NCI-H446 (cell line): ENCODE measurements around the gene TMEM191B.
"Not testable (repeated sequence)": the region's sequence is repeated elsewhere in the genome, so short reads cannot be mapped to it uniquely, and the experiment has no call there.

Experiments
- DNase-seq, 2 experiments: peaks; one replicate each; lab custom pipeline; 2025; lab: John Stamatoyannopoulos, UW

Gene TMEM191B

DNA sequence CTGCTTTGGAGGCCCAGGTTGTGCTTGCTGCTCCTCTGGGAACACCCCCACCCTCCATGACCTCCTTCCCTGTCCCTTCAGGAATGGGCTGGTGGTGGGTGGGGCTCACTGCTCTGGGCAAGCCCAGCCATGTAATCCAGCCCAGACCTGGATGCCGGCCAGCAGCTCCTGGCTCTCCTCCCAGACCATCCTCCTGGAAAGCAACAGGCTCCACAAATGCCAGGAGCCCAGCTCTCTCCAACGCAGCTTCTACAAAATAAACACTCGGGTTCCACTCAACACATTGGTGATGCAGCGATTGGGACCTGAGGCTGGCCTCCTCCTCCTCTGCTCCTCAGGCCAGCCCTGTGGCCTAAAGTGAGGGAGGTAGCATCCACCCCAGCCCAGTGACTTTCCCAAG is 30.9 kb downstream of the TMEM191B start:
- DNase-seq, result not testable (repeated sequence)

DNA sequence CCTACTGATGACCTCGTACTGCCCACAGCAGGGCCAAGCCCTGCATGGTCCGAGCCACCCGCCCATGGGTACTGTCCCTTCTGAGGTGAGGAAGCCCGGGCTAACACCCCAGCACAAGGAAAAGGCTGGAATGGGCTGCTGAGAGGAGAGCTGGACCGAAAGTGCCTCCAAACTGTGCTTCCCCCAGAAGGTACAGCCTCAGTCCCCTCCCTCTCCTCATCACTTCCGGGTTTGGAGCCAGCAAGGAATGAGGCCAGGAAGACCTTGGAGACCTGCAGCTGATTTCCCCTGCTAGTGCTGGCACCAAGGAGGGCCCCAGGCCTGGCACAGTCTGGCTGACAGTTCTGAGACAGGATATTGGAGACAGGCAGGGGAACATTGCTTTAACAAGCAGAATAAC is 31.3 kb downstream of the TMEM191B start:
- DNase-seq, result not testable (repeated sequence)

DNA sequence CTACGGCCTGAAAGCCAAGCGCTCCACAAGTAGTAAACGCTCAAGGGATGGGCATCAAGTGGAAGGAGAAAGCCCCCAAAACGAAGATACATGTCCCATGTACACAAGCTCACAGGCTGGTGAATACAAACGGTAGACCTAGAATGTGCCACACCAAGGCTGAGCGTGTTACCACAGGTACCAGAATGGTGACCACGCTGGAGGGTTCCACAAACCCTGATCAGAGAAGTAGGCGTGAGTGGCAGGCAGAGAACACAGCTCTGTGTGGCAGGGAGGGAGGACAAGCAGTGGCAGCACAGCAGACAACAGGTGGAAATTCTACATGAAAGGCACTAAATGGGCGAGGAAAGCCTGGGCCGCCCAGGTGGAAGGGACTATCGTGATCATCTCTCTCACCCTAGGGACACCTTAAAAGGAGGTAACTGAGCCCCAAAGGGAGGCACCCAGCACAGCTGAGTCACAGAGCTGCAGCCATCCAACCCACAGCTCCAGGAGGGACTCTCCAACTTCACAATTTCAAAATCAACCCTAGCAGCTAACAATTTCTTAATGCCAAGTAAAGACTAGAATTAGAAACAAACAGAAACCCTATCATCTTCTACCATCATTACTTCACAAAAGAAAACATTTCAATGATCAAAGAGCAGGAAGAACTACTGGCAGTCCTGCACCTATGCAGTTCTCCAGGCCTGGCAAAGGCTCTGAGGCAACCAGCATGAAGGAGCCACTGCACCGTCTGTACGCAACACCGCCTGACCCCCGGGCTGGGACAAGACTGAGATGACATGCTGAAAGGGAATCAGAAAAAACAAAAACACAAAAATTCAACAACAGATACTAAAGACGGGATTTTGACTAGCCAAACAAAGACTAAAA is 32.7 kb downstream of the TMEM191B start:
- not testable (repeated sequence) for DNase-seq

DNA sequence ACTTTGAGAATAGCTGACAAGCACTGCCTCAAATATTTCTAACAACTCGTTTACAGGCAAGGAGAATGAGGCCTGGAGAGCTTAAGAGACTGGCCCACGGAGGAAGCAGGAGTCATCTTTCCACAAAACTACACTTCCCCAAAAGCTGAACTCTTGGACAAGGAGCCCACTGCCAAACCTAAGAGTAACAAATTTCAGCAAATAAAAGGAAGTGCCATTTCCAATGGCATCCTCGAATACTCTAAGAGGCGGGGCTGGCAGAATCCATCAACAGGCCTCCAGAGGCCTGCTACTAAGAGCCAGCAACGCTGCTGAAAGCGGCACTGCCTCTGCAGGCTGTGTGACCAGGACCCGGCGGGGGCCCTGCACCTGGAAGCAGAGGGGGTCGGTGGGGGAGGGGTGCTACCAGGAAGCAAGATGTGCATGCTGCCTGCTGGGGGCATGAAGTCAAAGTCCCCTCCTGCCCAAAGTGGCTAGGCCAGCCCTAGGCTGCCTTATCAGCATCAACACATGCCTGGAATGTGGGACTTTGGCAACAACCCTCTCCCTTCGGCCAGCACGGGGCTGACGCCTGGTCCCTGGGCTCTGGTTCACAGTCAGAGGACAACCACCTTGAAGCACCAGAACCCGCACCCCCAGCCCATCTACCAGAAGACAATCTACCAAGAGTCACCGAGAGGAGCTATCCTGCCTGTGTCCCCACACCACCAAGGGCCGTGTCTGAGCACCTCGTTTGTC is 43.1 kb downstream of the TMEM191B start:
- not testable (repeated sequence) for DNase-seq

DNA sequence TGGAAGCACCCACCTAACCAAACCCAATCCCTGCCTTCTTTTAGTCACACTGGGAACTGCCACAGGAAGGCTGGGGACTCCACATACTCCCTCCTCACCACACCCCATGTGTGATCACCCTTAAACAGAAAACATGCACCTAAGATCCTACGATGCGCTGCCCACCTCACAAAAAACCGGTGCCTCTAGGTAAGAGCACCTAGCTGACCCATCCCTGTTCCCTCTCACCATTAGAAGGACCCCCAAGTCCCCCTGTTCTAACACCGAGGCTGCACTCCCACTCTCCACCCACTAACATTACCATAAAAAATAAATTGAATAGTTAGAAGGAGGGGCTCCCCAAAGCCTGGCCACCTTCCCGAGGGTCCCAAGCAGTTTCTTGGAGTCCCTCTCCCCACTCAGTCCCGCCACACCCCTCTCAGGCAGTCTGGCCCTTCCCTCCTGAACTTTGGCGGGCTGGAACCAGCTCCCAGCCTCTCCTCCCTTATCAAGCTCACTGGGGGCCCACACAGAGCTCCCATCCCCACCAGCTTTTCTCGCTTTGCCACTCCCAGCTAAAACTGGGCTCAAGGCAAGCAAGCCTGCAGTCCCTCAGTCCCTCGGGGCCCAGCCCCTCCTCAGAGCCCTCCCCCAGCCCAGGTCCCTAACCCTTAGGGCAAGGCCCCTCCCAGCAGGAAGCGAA is 46.0 kb downstream of the TMEM191B start:
- not testable (repeated sequence) for DNase-seq

DNA sequence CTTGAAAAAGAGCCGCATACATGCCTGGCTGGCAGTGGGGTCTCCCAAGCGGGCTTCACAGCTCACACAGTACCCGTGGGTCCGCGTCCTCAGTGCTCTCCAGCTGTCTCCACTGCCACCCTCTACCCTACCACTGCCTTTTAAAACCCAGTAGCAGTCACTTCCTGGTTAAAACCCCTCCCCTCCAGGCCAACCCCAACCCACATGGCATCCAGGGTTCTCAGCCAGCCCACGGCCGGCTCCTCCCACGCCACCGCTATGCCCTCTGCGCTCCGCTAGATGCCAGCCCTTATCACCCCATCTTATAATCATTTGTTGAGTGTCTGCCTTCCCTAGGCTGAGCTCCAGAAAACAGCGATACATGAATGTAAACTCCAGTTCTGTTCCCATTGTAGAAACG is 47.0 kb downstream of the TMEM191B start:
- DNase-seq, result not testable (repeated sequence)

DNA sequence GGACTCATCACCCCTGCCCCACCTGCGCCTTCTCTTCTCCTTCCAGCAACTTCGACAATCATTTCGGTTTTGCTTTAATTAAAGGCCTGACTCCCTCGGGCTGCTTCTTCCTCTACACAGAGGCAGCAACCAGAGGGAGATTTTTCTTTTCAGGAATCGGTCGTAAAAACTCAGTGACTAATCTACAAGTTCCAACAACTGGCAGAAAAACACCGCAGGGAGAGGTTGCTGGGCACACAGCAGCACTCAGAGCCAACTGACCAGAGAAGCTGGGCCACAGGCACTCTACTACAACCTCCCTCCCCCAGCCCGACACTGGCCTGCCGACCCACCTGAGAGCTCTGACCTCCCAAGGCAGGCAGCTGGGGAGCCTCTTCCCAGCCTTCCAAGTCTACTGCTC is 48.1 kb downstream of the TMEM191B start:
- not testable (repeated sequence) for DNase-seq

DNA sequence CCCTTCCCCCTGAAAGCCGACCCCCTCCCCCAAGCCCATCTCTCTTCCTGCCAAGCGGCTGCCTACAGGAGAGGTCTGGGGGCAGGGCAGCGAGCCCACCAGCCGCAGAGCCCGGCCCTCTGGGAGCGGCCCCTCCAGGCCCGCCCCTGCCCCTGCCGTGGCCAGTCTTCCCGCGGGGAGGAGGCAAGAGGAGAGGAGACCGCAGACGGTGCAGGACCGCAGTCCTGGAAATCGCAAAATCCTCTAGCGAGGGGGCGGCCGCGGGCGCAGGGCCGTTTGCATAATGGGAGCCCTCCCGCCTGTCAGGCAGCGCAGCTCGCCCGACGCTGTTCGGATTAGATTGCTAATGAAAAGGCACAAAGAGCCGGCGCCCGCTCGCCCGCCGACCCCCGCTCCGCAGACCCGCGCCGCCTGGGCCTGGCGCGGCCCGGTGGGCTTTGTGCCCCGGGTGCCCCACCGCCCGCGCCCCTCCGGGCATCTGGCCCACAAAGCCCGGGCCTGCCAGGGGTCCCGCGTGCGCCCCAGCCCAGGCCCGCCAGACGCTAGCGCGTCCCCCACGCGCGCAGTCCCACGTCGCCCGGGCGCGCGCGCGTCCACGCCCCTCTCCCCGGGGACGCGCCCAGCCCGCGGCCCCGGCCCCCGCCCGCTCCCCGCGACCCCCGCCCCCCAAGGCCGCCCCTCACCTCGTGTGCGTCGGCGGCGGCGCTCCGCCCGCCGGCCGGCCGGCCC is 49.7 kb downstream of the TMEM191B start:
- not testable (repeated sequence) for DNase-seq

DNA sequence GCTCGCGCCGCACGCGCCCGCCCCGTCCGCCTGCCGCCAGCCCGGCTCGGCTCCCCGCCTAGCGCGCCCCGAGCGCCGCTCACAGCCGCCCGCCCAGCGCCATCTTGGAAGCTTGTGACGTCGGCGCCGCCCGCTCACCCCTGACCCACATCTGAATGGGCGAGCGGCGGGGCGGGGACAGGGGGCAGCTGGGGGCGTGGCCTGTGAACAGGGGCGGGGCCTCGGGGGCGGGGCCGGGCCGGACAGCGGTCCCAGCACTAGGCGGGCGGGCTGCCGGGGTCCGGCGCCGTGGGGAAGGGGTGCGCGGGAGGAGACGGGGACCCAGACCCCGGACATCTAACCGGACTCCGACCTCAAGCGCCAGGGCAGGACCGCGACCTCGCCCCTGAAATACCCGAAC is 50.2 kb downstream of the TMEM191B start:
- not testable (repeated sequence) for DNase-seq
